GM21619 (cell line): Measurements from ENCODE around the gene PRKCB.
"Not testable (repeated sequence)": the region's sequence is repeated elsewhere in the genome, so short reads cannot be mapped to it uniquely, and the experiment has no call there.

ENCODE experiments used
- ATAC-seq: cut with Tn5 transposase; IDR thresholded peaks from one replicate; pipeline ENCODE4 v1.9.1; 2021; ENCODE audit not compliant: unreplicated experiment

Gene PRKCB

DNA sequence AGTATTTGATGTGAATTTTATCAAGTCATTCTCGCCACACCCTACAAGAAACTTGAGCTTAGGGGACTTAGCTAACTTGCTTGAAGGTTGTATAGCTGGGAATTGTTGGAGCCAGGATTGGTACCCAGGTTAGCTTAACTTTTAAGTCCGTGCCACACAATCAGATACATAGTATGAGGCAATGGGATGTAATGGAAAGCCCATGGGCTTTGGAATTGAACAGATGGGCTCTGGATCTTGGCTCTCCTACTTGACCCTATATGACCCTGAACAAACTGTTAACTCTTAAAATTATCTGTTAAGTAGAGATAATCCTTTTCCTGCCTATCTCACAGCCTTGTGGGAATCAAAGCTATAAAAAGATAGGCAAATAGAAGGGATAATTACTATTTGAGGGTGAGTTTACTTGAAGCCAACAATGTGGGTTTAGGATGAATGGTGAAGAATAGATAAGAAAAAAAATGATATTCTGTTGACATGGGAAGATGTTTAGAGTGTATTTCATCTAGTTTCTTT is 368.4 kb downstream of the PRKCB start:
- ATAC-seq: no peak

DNA sequence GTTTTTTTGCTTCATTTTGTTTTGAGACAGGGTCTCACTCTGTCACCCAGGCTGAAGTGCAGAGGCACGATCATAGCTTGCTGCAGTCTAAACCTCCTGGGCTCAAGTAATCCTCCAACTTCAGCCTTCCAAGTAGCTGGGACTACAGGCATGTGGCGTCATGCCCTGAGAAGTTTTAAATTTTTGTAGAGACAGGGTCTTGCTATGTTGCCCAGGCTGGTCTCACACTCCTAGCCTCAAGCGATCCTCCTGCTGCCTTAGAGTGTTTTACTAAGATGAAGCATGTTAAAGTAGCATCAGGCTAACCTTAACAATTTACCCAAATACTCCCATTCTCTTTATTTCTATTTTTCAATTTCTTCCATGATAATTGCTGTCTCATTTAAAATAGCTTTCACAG is 371.1 kb downstream of the PRKCB start:
- ATAC-seq: no peak

DNA sequence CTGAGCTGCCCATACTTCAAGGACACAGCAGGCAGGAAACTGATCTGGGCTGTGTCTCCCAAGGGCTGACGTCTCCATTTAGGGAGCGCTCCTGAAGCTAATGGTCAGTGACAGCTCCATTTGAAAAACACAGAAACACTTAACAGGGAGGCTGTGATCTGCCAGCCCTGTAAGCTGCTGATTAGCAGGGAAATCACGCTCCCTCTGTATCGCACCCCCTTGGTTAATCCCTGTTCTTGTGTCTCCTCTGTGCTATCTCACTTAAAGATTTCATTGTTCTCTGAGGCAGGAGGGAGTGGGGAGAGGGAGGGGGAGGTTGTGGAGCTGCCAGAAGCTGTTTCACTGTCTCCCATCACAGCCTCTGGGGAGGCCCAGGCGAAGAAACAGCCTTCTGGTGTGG is 372.9 kb downstream of the PRKCB start:
- no peak for ATAC-seq

DNA sequence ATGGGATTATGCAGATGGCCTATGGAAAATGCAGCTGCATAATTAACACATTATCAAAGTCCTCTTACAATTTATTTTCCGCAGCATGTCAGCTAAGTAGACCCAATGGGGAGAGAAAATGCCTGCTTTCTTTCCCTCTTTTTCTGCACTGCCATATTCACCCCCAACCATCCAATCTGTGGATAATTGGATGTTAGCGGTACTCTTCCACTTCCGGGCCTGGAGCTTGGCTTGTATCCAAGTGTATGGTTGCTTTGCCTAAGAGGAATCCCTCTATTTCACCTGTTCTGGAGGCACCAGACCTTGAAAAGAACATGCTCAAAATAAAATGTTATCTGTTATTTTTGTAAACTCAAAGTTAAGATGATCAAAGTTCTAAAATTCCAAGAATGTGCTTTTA is 379.2 kb downstream of the PRKCB start:
- ATAC-seq: no peak

DNA sequence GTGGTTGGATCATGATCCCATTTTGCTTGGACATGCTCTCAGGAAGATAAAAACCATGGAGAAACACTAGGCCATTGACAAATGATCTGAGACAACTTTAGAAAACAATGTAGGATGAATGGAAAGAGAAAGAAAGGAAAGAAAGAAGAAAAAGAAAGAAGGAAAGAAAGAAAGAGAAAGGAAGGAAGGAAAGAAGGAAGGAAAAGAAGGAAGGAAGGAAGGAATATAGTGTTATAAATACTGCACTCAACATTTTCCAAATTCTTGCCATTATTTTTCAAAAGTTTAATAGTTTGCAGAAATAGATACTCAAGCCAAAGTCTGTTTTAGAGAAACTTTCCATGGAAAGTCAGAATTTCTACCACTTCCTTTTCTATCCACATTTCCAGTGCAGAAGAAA is 381.2 kb downstream of the PRKCB start:
- no peak for ATAC-seq

DNA sequence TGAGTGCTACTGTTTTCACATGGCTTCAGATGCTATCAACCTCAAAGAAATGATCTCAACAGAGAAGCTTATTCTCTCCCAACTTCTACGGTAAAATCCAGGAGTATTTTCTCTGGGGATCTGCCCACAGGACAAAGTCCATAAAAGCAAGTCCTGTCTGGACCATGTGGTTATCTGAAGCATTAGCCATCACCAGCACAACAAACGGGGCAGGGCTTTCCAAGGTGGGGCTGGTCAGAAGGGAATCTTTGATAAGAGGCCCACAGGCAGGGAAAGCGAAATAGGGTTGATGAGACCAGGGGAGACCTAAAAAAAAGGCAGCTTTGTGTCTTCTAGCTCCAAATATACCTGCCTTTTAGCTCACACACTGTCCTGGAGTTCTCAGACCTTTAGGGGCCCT is 381.7 kb downstream of the PRKCB start:
- ATAC-seq: no peak

DNA sequence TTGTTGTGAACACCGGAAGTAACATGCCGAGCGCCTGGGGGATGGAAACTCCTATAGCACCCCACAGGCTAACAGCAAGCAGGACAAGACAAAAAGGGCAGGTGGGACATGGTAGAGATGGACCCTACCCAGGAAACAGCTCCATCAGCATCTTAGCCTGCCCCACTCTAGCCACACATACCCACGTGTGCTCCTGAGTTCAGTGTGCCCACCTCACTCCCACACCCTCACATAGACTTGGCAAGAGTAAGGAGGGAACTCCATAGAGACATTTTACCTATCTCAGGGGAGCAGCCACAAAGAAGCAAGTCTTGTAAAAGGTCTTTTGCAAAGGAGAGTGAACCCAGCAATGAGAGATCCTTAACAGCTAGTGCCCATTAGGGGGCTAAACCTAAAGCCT is 382.5 kb downstream of the PRKCB start:
- ATAC-seq: no peak

DNA sequence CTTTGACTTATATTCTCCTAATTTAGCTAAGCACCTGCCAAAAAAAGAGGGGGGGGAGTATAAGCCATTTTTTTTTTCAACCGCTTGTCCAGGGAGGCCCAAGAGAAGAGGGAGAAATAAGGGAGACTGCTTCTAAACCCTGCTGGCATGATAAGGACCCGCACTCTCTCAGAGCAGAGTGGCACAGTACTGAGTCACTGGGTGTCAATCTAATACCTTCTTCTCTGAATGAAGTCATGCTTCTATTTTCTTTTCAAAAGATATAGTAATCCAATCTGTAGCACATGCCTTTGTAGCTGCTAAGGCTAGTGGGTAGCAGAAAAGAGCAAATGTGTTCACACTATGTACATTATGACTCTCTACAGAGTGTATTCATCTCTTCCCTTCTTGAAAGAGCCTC is 385.4 kb downstream of the PRKCB start:
- no peak for ATAC-seq

DNA sequence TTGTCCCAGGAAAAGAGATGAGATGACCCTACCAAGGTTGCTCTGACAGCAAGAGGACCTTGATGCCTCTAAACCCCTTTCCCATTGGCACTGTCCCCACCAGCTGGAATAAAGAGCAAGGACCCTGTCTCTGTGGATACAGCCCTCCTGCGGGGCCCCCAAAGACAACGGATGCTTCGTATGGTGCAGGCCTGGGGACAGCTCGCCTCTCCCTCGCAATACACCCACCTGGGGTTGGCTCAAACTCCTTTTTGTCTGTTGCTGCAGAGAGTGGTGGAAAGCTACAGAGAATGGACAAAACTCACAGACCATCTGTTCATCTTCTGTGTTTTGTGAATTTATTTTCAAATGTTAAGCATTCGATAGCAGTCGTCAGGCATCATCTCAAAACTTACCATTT is 392.7 kb downstream of the PRKCB start:
- no peak for ATAC-seq

DNA sequence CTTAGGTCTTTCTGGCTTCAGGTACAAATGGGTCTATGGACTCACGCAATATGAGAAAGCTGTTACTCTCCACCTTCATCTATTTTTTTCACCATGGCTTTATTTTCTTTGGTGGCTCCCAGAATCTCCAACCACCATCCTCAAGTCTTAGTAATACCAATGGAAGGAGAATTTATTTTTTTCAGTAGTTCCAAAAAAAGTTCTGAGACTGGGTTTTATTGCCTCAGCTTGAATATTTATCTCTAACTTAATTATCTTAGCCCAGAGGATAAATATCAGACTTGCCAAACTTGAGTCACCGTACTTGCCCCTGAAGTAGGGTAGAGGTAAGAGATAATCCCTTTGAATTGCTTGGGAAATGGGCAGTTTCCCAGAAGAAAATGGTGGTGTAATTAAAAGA is 397.2 kb downstream of the PRKCB start:
- ATAC-seq: no peak

DNA sequence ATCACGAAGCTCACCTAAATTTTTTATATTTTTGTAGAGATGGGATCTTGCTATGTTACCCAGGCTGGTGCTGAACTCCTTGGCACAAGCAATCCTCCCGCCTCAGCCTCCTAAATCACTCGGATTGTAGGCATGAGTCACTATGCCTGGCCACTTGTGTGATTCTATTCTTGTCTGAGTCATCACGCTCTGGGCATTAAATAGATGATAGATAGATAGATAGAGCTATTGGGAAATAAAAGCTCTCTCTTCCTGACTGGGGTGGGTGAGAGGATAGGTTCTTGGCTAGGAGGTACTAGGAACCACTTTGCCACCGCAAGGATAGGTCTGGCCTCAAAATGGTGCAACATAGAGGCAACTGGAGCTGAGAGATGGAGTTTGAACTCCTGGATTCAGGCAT is 399.0 kb downstream of the PRKCB start:
- ATAC-seq: no peak

DNA sequence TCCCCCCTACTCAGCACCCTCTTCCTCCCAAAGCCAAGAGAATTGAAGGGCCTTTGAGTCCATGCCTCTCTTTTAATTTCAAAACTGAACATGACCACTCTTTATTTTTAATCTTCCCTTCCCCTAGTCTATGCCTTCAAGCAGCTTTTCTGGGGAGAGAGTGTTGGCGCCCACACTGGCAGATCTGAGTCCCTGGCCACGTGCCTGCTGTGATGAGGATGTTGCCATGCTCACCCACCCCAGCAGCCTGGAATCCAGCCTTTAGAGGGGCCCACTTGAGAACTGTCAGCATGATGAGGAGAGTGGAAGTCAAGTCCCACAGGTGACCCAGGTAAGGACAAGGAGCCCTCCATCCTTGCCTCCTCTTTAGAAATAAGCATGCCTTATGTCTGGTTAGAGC is 400.0 kb downstream of the PRKCB start:
- no peak for ATAC-seq

DNA sequence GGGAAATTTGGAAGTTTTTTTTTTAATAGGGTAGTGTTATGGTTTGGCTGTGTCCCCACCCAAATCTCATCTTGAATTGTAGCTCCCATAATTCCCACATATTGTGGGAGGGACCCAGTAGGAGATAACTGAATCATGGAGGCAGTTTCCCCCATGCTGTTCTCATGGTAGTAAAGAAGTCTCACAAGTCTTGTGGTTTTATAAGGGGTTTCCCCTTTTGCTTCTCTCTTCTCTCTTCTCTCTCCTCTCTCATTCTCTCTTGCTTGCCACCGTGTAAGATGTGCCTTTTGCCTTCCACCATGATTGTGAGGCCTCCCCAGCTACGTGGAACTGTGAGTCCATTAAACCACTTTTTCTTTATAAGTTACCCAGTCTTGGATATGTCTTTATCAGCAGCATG is 403.1 kb downstream of the PRKCB start:
- not testable (repeated sequence) for ATAC-seq

DNA sequence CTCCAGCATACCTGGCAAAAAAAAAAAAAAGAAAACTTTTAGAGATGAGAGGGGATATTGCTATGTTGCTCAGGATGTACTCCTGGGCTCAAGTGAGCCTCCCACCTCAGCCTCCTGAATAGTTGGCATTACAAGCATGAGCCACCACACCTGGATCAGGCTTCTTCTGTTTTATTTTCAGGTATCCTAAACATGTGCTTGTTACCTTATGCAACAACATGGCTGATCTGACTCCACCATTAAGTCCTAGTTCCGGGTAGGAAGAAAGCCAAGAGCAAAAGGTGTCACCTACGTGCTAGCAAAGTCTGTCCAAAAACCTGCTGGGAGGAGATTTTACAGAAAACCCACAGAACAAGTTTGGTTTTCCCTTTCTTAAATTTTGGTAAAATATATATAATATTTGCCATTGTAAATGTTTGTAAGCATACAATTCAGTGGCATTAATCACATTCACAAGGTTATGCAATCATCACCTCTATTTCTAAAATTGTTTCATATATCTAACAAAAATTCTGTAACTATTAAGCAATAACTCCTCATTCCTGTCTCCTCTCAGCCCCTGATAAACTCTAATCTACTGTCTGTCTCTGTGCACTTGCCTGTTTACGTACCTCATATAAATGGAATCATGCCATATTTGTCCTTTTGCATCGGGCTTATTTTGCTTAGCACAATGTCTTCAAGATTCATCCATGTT is 411.3 kb downstream of the PRKCB start:
- no peak for ATAC-seq

DNA sequence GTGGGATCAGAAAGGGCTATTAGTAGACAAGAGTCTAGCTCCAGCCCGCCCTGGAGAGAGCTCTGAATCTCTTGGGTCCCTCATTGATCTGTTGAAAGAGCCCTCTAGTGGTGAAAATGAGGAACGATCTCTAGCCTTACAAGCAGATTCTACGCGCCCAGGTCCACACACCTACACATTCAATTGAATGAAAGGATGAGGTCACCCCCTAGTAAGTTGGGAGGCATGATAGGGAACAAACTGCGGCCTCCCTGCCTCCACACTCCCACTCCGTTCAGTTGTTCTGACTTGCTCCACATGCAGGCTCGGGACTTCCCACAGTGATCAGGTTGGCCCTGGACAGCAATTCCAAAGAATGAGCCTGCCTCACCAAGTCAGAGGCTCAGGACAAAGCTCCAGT is 417.4 kb downstream of the PRKCB start:
- no peak for ATAC-seq

DNA sequence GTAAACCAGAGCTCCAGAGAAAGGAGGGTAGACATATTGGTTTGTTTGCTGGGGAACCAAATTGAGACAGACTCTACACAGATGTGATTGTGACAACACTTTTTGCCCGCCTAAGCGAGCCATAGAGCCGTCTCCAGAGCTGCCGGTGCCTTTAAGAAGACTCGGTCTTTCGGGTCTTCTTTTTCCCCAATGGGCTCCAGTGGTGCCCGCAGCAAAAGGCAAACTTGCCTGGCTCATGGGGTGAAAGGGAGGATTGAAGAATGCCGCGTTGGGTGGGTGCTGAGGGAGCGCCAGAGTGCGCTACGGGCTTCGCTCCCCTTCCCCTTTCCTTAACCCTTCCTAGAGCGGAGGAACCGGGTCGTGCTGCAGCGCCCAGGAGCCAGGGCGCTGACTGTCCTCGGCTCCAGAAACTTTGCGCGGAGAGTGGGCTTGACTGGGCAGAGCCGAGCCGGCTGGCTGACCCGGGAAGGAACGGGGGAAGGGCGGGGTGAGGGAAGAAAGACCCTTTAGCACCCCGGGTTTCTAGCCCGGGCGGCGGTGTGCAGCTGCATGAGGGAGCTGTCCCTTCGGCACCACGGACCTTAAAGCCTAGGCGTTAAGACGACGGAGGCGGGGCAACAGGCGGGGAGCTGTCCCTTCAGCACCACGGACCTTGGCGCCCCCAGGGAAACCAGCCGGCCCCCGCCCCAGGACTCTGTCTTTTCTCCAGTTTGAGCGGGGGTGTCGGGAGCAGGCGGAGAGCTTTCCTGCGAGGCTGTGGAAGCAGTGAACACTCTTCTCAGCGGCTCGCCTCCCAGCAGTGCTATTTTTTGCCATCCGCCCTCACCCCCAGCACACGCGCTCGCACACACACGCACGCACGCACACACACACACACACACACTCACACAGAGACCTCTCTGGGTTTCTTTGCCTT is 419.9 kb downstream of the PRKCB start, which contains the start of gene CACNG3:
Gene CACNG3 (plus strand): TSS at position 880 of the 916 bp plus-strand sequence. CDS start 420 bp downstream, outside the sequence.
- ATAC-seq: no peak

DNA sequence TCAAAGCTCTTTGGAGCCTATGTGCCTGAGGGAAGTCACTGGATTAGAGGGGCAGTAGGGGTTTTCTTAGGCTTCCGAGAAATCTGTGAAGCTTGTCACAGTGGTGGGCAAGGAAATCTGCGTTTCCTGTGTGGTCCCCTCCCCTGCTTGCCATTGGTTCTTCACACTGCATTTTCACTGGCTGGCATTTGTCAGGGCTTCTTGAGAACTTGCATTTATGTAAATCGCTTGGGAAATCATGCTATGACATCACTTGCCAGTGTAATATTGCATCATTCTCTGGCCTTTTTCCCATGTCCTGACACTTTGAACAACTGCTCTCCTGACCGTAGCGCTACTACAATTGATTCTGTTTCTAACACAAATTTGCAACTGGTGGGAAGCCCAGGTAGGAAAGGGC is 422.2 kb downstream of the PRKCB start:
- no peak for ATAC-seq

DNA sequence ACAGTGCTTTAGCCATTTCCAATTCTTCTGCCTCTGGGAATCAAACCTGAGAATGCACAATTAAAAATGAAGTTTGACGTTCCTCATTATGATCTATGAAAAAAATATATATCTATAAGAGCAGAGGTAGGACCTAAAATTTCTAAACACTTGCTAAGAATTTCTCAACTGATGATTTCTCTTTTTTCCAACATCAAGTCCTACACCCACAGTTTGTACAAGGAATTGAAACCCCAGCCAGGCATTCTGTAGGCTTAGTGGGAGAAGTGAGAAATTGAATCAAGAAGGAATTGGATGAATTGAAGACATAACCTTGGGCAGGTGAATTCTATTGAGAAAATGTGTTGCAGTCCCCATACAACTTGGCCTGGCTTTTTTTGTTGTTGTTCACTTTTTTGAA is 423.0 kb downstream of the PRKCB start:
- ATAC-seq: no peak

DNA sequence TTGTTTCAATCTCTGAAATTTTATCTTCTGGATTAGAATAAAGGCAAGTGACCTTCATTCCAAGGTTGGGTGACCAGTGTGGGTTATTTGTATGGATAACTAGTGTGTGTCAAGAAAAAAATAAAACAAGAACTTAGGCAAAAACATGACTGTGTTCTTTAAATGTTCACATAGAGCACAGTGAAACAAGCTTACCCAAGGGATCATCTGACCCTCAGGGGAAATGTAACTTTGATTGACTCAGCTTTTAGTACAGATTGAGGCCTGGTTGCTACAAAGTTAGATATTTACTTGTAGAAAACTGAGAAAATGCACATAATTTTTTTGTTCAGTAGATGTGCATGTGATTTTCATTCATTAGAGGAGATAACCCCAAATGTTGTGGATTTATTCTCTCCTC is 427.0 kb downstream of the PRKCB start:
- ATAC-seq: no peak
